WTC11 (cell line): ENCODE measurements around the gene RIMKLB. TPM values are rescaled to one million over a fixed set of nuclear protein-coding genes. Genes with fewer than 3 reads are reported as not detected.

Experiments used
- ATAC-seq: fragments of 200-7000 bp; cut with Tn5 transposase; 2 replicates; pipeline ENCODE4 v1.10.0; 2021; ENCODE audit warnings: mild to moderate bottlenecking, moderate library complexity
- CTCF ChIA-PET: fragments of 300-600 bp; sonication (Branson Sonifier 250); formaldehyde crosslinking; loops from one replicate; lab custom pipeline; 2021; ENCODE audit warnings: antibody characterized with exemption; lab: Charles Lee
- POLR2A ChIA-PET: fragments of 350-600 bp; sonication (Branson Sonifier 250); formaldehyde crosslinking; loops from one replicate; lab custom pipeline; 2021; ENCODE audit warnings: antibody characterized with exemption; lab: Charles Lee
- DNase-seq: peaks from one replicate; pipeline ENCODE4 v3.0.0; 2021; ENCODE audit warnings: low spot score
- H3K27ac Mint-ChIP-seq: 2 replicates; pipeline ENCODE4 v1.8.0; 2021; ENCODE audit warnings: mixed read lengths
- H3K27me3 Mint-ChIP-seq: 2 replicates; pipeline ENCODE4 v1.8.0; 2021; ENCODE audit warnings: low read depth, mild to moderate bottlenecking, moderate library complexity, mixed read lengths
- H3K36me3 Mint-ChIP-seq: 2 replicates; pipeline ENCODE4 v1.8.0; 2021; ENCODE audit warnings: mixed read lengths
- H3K4me1 Mint-ChIP-seq: 2 replicates; pipeline ENCODE4 v1.8.0; 2022; ENCODE audit warnings: mixed read lengths
- H3K4me3 Mint-ChIP-seq: 2 replicates; pipeline ENCODE4 v1.8.0; 2021; ENCODE audit warnings: mild to moderate bottlenecking, moderate library complexity, mixed read lengths
- H3K9me3 Mint-ChIP-seq: 2 replicates; pipeline ENCODE4 v1.8.0; 2021; ENCODE audit warnings: mixed read lengths
- CBFB ChIP-seq: sonication (generic); formaldehyde crosslinking; IDR thresholded peaks from 2 replicates; pipeline ENCODE4 v1.8.1; 2022; ENCODE audit warnings: mild to moderate bottlenecking, low read depth, missing genetic modification reagents
- FOXP1 ChIP-seq: sonication (generic); formaldehyde crosslinking; IDR thresholded peaks from 2 replicates; pipeline ENCODE4 v1.8.0; 2022; ENCODE audit warnings: missing genetic modification reagents, mild to moderate bottlenecking, moderate library complexity, borderline replicate concordance
- GABPB1 ChIP-seq: sonication (generic); formaldehyde crosslinking; IDR thresholded peaks from 2 replicates; pipeline ENCODE4 v1.8.1; 2023; ENCODE audit warnings: mild to moderate bottlenecking, missing genetic modification reagents
- KAT7 ChIP-seq: sonication (generic); formaldehyde crosslinking; IDR thresholded peaks from 2 replicates; pipeline ENCODE4 v1.8.1; 2023; ENCODE audit warnings: missing genetic modification reagents, mild to moderate bottlenecking, borderline replicate concordance
- OVOL2 ChIP-seq: fragments of 250-450 bp; sonication (Bioruptor Pico); IDR thresholded peaks from 2 replicates; pipeline ENCODE4 v1.9.0; 2021; ENCODE audit warnings: mild to moderate bottlenecking, borderline replicate concordance
- total RNA-seq: library from RNA; stranded (reverse); gene quantifications from 3 replicates; pipeline ENCODE4 v1.2.3, GENCODE V29; 2021
- TF ChIP-seq, protein P1 (sequence below): sonication (generic); formaldehyde crosslinking; IDR thresholded peaks from 2 replicates; pipeline ENCODE4 v1.8.0; 2022; ENCODE audit warnings: mild to moderate bottlenecking, missing genetic modification reagents
- TF ChIP-seq, protein P2 (sequence below): fragments of 250-450 bp; sonication (Bioruptor Pico); IDR thresholded peaks from 2 replicates; pipeline ENCODE4 v1.8.0; 2021; ENCODE audit warnings: mild to moderate bottlenecking
- TF ChIP-seq, protein P3 (sequence below): sonication (generic); formaldehyde crosslinking; IDR thresholded peaks from 2 replicates; pipeline ENCODE4 v1.8.0; 2022; ENCODE audit warnings: missing genetic modification reagents
- TF ChIP-seq, protein P4 (sequence below): sonication (generic); formaldehyde crosslinking; IDR thresholded peaks from 2 replicates; pipeline ENCODE4 v1.8.1; 2023; ENCODE audit warnings: mild to moderate bottlenecking, missing genetic modification reagents
- TF ChIP-seq, protein P5 (sequence below): sonication (generic); formaldehyde crosslinking; IDR thresholded peaks from 2 replicates; pipeline ENCODE4 v1.8.1; 2022; ENCODE audit warnings: low read depth, missing genetic modification reagents, borderline replicate concordance
- TF ChIP-seq, protein P6 (sequence below): sonication (generic); formaldehyde crosslinking; IDR thresholded peaks from 2 replicates; pipeline ENCODE4 v1.8.1; 2022; ENCODE audit warnings: mild to moderate bottlenecking, missing genetic modification reagents, moderate library complexity, borderline replicate concordance
- TF ChIP-seq, protein P7 (sequence below): fragments of 200-600 bp; IDR thresholded peaks from 2 replicates; pipeline ENCODE4 v1.8.0; 2022; ENCODE audit warnings: antibody characterized with exemption

The RIMKLB gene
- total RNA-seq, 1 experiment from 2014 or later, result 106 TPM

DNA sequence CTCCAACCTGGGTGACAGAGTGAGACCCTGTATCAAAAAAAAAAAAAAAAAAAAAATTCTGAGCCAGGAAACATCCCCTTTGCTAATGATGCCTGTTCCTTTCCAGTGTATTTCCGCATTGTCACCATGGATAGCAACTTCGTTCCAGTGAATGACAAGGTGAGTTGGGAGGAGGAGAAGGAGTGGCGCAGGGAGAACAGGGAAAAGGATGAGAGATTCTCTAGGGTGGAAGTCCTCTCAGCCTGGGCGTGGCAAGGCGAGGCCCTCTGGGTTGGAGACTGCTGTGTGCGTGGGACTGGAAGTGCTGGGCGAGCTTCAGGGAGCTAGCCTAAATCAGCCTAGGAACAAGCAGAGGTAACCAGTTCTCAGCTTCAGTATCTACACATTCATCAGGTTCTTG is 131.8 kb downstream of the RIMKLB start (continued):
- TF ChIP-seq, protein P1, sequence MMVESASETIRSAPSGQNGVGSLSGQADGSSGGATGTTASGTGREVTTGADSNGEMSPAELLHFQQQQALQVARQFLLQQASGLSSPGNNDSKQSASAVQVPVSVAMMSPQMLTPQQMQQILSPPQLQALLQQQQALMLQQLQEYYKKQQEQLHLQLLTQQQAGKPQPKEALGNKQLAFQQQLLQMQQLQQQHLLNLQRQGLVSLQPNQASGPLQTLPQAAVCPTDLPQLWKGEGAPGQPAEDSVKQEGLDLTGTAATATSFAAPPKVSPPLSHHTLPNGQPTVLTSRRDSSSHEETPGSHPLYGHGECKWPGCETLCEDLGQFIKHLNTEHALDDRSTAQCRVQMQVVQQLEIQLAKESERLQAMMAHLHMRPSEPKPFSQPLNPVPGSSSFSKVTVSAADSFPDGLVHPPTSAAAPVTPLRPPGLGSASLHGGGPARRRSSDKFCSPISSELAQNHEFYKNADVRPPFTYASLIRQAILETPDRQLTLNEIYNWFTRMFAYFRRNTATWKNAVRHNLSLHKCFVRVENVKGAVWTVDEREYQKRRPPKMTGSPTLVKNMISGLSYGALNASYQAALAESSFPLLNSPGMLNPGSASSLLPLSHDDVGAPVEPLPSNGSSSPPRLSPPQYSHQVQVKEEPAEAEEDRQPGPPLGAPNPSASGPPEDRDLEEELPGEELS, result no peak
- TF ChIP-seq GABPB1 (no peak), OVOL2 (CRISPR knock-in tag) (no peak), KAT7 (no peak), CBFB (CRISPR knock-in tag) (no peak)
- TF ChIP-seq, protein P2, sequence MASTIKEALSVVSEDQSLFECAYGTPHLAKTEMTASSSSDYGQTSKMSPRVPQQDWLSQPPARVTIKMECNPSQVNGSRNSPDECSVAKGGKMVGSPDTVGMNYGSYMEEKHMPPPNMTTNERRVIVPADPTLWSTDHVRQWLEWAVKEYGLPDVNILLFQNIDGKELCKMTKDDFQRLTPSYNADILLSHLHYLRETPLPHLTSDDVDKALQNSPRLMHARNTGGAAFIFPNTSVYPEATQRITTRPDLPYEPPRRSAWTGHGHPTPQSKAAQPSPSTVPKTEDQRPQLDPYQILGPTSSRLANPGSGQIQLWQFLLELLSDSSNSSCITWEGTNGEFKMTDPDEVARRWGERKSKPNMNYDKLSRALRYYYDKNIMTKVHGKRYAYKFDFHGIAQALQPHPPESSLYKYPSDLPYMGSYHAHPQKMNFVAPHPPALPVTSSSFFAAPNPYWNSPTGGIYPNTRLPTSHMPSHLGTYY, result no peak

DNA sequence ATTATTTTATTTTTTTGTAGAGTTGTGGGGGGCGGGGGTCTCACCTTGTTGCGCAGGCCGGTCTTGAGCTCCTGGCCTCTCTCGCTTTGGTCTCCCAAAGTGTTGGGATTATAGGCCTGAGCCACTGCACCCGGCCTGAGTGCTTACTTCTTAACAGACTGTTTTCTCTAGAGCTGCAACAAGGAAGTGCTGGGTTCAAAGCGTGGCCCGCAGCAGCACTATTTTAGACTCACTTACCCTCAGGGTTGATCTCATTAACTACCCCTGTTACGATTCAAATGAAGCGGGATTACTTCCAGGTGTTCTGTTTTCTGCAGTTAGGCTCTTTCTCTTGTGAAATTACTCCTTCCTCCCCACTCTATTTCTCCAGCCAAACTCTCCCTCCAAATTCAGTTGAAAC is 133.3 kb downstream of the RIMKLB start:
- peaks cover 74% of the 10 kb centered on the region for H3K4me1 Mint-ChIP-seq
- H3K4me3 Mint-ChIP-seq, result peak overlapping the region; percentile 39
- DNase-seq (no peak), ATAC-seq (peak; percentile 52)
- H3K36me3 Mint-ChIP-seq, result peaks cover 27% of the 10 kb centered on the region
- no peaks in the 10 kb centered on the region; the same call in 1 of the 2 replicates for H3K27me3 Mint-ChIP-seq
- POLR2A ChIA-PET, result no interaction called here
- H3K27ac Mint-ChIP-seq, result peak overlapping the region; percentile 96
- TF ChIP-seq, protein P3, sequence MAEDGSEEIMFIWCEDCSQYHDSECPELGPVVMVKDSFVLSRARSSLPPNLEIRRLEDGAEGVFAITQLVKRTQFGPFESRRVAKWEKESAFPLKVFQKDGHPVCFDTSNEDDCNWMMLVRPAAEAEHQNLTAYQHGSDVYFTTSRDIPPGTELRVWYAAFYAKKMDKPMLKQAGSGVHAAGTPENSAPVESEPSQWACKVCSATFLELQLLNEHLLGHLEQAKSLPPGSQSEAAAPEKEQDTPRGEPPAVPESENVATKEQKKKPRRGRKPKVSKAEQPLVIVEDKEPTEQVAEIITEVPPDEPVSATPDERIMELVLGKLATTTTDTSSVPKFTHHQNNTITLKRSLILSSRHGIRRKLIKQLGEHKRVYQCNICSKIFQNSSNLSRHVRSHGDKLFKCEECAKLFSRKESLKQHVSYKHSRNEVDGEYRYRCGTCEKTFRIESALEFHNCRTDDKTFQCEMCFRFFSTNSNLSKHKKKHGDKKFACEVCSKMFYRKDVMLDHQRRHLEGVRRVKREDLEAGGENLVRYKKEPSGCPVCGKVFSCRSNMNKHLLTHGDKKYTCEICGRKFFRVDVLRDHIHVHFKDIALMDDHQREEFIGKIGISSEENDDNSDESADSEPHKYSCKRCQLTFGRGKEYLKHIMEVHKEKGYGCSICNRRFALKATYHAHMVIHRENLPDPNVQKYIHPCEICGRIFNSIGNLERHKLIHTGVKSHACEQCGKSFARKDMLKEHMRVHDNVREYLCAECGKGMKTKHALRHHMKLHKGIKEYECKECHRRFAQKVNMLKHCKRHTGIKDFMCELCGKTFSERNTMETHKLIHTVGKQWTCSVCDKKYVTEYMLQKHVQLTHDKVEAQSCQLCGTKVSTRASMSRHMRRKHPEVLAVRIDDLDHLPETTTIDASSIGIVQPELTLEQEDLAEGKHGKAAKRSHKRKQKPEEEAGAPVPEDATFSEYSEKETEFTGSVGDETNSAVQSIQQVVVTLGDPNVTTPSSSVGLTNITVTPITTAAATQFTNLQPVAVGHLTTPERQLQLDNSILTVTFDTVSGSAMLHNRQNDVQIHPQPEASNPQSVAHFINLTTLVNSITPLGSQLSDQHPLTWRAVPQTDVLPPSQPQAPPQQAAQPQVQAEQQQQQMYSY (CRISPR knock-in tag), result no peak
- TF ChIP-seq GABPB1, result no peak
- TF ChIP-seq, protein P4, sequence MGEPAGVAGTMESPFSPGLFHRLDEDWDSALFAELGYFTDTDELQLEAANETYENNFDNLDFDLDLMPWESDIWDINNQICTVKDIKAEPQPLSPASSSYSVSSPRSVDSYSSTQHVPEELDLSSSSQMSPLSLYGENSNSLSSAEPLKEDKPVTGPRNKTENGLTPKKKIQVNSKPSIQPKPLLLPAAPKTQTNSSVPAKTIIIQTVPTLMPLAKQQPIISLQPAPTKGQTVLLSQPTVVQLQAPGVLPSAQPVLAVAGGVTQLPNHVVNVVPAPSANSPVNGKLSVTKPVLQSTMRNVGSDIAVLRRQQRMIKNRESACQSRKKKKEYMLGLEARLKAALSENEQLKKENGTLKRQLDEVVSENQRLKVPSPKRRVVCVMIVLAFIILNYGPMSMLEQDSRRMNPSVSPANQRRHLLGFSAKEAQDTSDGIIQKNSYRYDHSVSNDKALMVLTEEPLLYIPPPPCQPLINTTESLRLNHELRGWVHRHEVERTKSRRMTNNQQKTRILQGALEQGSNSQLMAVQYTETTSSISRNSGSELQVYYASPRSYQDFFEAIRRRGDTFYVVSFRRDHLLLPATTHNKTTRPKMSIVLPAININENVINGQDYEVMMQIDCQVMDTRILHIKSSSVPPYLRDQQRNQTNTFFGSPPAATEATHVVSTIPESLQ (CRISPR knock-in tag), result no peak
- TF ChIP-seq, protein P5, sequence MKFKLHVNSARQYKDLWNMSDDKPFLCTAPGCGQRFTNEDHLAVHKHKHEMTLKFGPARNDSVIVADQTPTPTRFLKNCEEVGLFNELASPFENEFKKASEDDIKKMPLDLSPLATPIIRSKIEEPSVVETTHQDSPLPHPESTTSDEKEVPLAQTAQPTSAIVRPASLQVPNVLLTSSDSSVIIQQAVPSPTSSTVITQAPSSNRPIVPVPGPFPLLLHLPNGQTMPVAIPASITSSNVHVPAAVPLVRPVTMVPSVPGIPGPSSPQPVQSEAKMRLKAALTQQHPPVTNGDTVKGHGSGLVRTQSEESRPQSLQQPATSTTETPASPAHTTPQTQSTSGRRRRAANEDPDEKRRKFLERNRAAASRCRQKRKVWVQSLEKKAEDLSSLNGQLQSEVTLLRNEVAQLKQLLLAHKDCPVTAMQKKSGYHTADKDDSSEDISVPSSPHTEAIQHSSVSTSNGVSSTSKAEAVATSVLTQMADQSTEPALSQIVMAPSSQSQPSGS (CRISPR knock-in tag), result no peak
- TF ChIP-seq FOXP1 (CRISPR knock-in tag), result no peak
- TF ChIP-seq, all 79 proteins: peak for 0
- H3K9me3 Mint-ChIP-seq, result peaks cover 4% of the 10 kb centered on the region; the same call in 1 of the 2 replicates
- CTCF ChIA-PET, result interaction anchor here (0.6 to 3.2 kb wide), 6 partner anchors 29 to 222 kb away, joined by 3 to 20 read pairs (median 3); no protein-coding TSS in a partner anchor

DNA sequence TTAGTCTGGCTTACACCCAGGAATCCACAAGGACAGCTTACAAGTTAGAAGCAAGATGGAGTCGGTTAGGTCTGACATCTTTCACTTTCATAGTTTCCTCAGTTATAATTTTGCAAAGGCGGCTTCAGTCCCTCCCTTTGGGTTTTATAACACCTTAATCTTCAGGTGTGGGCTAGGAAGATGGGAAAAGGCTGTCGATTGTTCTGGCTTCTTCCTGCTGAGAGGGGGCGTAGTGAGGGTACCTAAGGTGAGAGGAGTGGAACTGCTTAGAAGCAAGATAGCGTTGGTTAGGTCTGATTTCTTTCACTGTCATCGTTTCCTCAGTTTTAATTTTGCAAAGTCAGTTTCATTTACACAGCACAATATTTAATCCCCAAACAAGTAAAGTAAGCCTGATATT is 134.7 kb downstream of the RIMKLB start:
- peaks cover 24% of the 10 kb centered on the region for H3K36me3 Mint-ChIP-seq
- DNase-seq (no peak), ATAC-seq (peak; percentile 19; the same call in 1 of the 2 replicates)
- peak overlapping the region; percentile 94 for H3K27ac Mint-ChIP-seq
- no peaks in the 10 kb centered on the region; the same call in 1 of the 2 replicates for H3K27me3 Mint-ChIP-seq
- peaks cover 1% of the 10 kb centered on the region; the same call in 1 of the 2 replicates for H3K9me3 Mint-ChIP-seq
- TF ChIP-seq, protein P6, sequence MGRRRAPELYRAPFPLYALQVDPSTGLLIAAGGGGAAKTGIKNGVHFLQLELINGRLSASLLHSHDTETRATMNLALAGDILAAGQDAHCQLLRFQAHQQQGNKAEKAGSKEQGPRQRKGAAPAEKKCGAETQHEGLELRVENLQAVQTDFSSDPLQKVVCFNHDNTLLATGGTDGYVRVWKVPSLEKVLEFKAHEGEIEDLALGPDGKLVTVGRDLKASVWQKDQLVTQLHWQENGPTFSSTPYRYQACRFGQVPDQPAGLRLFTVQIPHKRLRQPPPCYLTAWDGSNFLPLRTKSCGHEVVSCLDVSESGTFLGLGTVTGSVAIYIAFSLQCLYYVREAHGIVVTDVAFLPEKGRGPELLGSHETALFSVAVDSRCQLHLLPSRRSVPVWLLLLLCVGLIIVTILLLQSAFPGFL (CRISPR knock-in tag), result no peak
- TF ChIP-seq, protein P7, sequence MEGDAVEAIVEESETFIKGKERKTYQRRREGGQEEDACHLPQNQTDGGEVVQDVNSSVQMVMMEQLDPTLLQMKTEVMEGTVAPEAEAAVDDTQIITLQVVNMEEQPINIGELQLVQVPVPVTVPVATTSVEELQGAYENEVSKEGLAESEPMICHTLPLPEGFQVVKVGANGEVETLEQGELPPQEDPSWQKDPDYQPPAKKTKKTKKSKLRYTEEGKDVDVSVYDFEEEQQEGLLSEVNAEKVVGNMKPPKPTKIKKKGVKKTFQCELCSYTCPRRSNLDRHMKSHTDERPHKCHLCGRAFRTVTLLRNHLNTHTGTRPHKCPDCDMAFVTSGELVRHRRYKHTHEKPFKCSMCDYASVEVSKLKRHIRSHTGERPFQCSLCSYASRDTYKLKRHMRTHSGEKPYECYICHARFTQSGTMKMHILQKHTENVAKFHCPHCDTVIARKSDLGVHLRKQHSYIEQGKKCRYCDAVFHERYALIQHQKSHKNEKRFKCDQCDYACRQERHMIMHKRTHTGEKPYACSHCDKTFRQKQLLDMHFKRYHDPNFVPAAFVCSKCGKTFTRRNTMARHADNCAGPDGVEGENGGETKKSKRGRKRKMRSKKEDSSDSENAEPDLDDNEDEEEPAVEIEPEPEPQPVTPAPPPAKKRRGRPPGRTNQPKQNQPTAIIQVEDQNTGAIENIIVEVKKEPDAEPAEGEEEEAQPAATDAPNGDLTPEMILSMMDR, result no peak
- POLR2A ChIA-PET, result no interaction called here
- CTCF ChIA-PET, result interaction anchor here (0.7 to 3.2 kb wide), 4 partner anchors 9 to 288 kb away, joined by 3 to 20 read pairs (median 4); no protein-coding TSS in a partner anchor
- peaks cover 73% of the 10 kb centered on the region for H3K4me1 Mint-ChIP-seq
- no peak overlapping the region for H3K4me3 Mint-ChIP-seq
